H9 (cell line): ENCODE results near the gene MGMT. TPM values are rescaled to one million over a fixed set of nuclear protein-coding genes. Genes with fewer than 3 reads are reported as not detected.

Source experiments
- DNase-seq: peaks from one replicate; pipeline ENCODE4 v3.0.0-alpha.2; 2017
- H2AFZ ChIP-seq: one replicate; pipeline ENCODE4 v1.6.1; 2013; ENCODE audit warnings: mild to moderate bottlenecking, low read length, control low read depth, moderate library complexity
- H2AK5ac ChIP-seq: 2 replicates; pipeline ENCODE4 v1.6.1; 2013; ENCODE audit warnings: low read length, control low read depth, mixed read lengths; ENCODE audit not compliant: insufficient read length
- H2BK120ac ChIP-seq: one replicate; pipeline ENCODE4 v1.6.1; 2013; ENCODE audit warnings: low read depth, mild to moderate bottlenecking, low read length, control low read depth, inconsistent platforms; ENCODE audit not compliant: poor library complexity, severe bottlenecking
- H2BK12ac ChIP-seq: 2 replicates; pipeline ENCODE4 v1.6.1; 2013; ENCODE audit warnings: low read length, control low read depth, mixed read lengths, low read depth; ENCODE audit not compliant: insufficient read length
- H2BK15ac ChIP-seq: 2 replicates; pipeline ENCODE4 v1.6.1; 2013; ENCODE audit warnings: low read depth, low read length, control low read depth
- H2BK20ac ChIP-seq: one replicate; pipeline ENCODE4 v1.6.1; 2013; ENCODE audit warnings: low read depth, mild to moderate bottlenecking, low read length, control low read depth, inconsistent platforms; ENCODE audit not compliant: poor library complexity, severe bottlenecking
- H2BK5ac ChIP-seq: 2 replicates; pipeline ENCODE4 v1.6.1; 2013; ENCODE audit warnings: low read length, control low read depth, mixed read lengths; ENCODE audit not compliant: insufficient read length
- H3K14ac ChIP-seq: 2 replicates; pipeline ENCODE4 v1.6.1; 2013; ENCODE audit warnings: low read length, control low read depth; ENCODE audit not compliant: insufficient read depth
- H3K18ac ChIP-seq: 2 replicates; pipeline ENCODE4 v1.6.1; 2013; ENCODE audit warnings: low read depth, mild to moderate bottlenecking, mixed read lengths, low read length, control low read depth; ENCODE audit not compliant: insufficient read length
- H3K23ac ChIP-seq: 2 replicates; pipeline ENCODE4 v1.6.1; 2013; ENCODE audit warnings: low read length, control low read depth, mixed read lengths, low read depth; ENCODE audit not compliant: insufficient read length
- H3K23me2 ChIP-seq: 2 replicates; pipeline ENCODE4 v1.6.1; 2013; ENCODE audit warnings: low read depth, mild to moderate bottlenecking, mixed read lengths, low read length, control low read depth; ENCODE audit not compliant: insufficient read length, poor library complexity, severe bottlenecking
- H3K27ac ChIP-seq: 2 replicates; pipeline ENCODE4 v1.5.1; 2013; ENCODE audit warnings: low read length, control low read depth, mixed read lengths, low read depth; ENCODE audit not compliant: insufficient read length
- H3K27me3 ChIP-seq: 2 replicates; pipeline ENCODE4 v1.6.1; 2013; ENCODE audit warnings: low read length, control low read depth, inconsistent platforms; ENCODE audit not compliant: insufficient read depth
- H3K4ac ChIP-seq: 2 replicates; pipeline ENCODE4 v1.6.1; 2013; ENCODE audit warnings: low read depth, mild to moderate bottlenecking, control low read depth, inconsistent platforms, low read length, moderate library complexity
- H3K4me1 ChIP-seq: 2 replicates; pipeline ENCODE4 v1.6.1; 2013; ENCODE audit warnings: low read length, control low read depth, inconsistent platforms; ENCODE audit not compliant: insufficient read depth
- H3K4me2 ChIP-seq: 2 replicates; pipeline ENCODE4 v1.6.1; 2013; ENCODE audit warnings: low read length, control low read depth, mixed read lengths; ENCODE audit not compliant: insufficient read length, insufficient read depth
- H3K56ac ChIP-seq: 2 replicates; pipeline ENCODE4 v1.6.1; 2013; ENCODE audit warnings: low read depth, mild to moderate bottlenecking, mixed read lengths, low read length, control low read depth; ENCODE audit not compliant: insufficient read length
- H3K79me1 ChIP-seq: 2 replicates; pipeline ENCODE4 v1.6.1; 2013; ENCODE audit warnings: low read depth, mild to moderate bottlenecking, moderate library complexity, low read length, control low read depth, inconsistent platforms; ENCODE audit not compliant: insufficient read depth, poor library complexity, severe bottlenecking
- H3K79me2 ChIP-seq: 2 replicates; pipeline ENCODE4 v1.6.1; 2013; ENCODE audit warnings: low read length, control low read depth, inconsistent platforms; ENCODE audit not compliant: insufficient read depth
- H3K9ac ChIP-seq: 2 replicates; pipeline ENCODE4 v1.6.1; 2013; ENCODE audit warnings: low read length, control low read depth, mixed read lengths; ENCODE audit not compliant: insufficient read length; ENCODE audit errors: extremely low read depth
- H3K9me3 ChIP-seq: one replicate; pipeline ENCODE4 v1.6.1; 2013; ENCODE audit warnings: low read depth, low read length, inconsistent platforms; ENCODE audit not compliant: control insufficient read depth
- H3T11ph ChIP-seq: one replicate; pipeline ENCODE4 v1.6.1; 2013; ENCODE audit warnings: mild to moderate bottlenecking, low read length, control low read depth, inconsistent platforms
- H4K20me1 ChIP-seq: one replicate; pipeline ENCODE4 v1.6.1; 2013; ENCODE audit not compliant: control insufficient read depth, insufficient read length, insufficient read depth
- H4K5ac ChIP-seq: 2 replicates; pipeline ENCODE4 v1.6.1; 2013; ENCODE audit warnings: low read depth, mild to moderate bottlenecking, mixed read lengths, low read length, control low read depth; ENCODE audit not compliant: insufficient read length
- H4K8ac ChIP-seq: replicated peaks from 2 replicates; pipeline ENCODE4 v1.6.1; 2013; ENCODE audit warnings: low read length, control low read depth, mixed read lengths, low read depth; ENCODE audit not compliant: insufficient read length
- H4K91ac ChIP-seq: 2 replicates; pipeline ENCODE4 v1.6.1; 2013; ENCODE audit warnings: low read depth, mild to moderate bottlenecking, moderate library complexity, mixed read lengths, low read length, control low read depth; ENCODE audit not compliant: insufficient read length
- H3K27ac Mint-ChIP-seq, 3 experiments: 2 replicates in 2 of 3; 3 replicates in 1 of 3; pipeline ENCODE4 v1.8.0; 2020 to 2021; ENCODE audit warnings: mixed read lengths in 3 of 3, mild to moderate bottlenecking in 1 of 3, moderate library complexity in 1 of 3
- H3K27me3 Mint-ChIP-seq: 2 replicates; pipeline ENCODE4 v1.8.0; 2021; ENCODE audit warnings: low read depth, mild to moderate bottlenecking, moderate library complexity, mixed read lengths
- H3K36me3 Mint-ChIP-seq, 3 experiments: 2 replicates in 2 of 3; 3 replicates in 1 of 3; pipeline ENCODE4 v1.8.0; 2020 to 2021; ENCODE audit warnings: low read depth in 3 of 3, mixed read lengths in 3 of 3; ENCODE audit not compliant: insufficient read depth in 1 of 3
- H3K4me1 Mint-ChIP-seq, 2 experiments: 2 replicates each; pipeline ENCODE4 v1.8.0; 2020; ENCODE audit warnings: mixed read lengths in 2 of 2
- H3K4me3 Mint-ChIP-seq, 2 experiments: 2 replicates in 1 of 2; 3 replicates in 1 of 2; pipeline ENCODE4 v1.8.0; 2020 to 2021; ENCODE audit warnings: mild to moderate bottlenecking in 2 of 2, mixed read lengths in 2 of 2, moderate library complexity in 1 of 2
- H3K9me3 Mint-ChIP-seq, 2 experiments: 2 replicates in 1 of 2; 3 replicates in 1 of 2; pipeline ENCODE4 v1.8.0; 2020; ENCODE audit warnings: mild to moderate bottlenecking in 2 of 2, mixed read lengths in 2 of 2, moderate library complexity in 1 of 2
- WGBS: extraction: QIAGEN DNeasy Blood & Tissue Kit; methylation state at CpG from one replicate; pipeline ENCODE4 v1.1.7; 2013; ENCODE audit warnings: missing lambda C conversion rate, low lambda C conversion rate, mixed read lengths; ENCODE audit not compliant: insufficient read length; ENCODE audit errors: extremely low coverage; 5-methylcytosine and 5-hydroxymethylcytosine counted together
- total RNA-seq: library from RNA; stranded (reverse); gene quantifications from 2 replicates; pipeline ENCODE4 v1.2.1, GENCODE V29; 2021
- TF ChIP-seq, protein P1 (sequence below): fragments of 200-600 bp; sonication (generic); conservative IDR thresholded peaks from 3 replicates; pipeline ENCODE4 v1.8.0; 2021; ENCODE audit warnings: antibody characterized with exemption, mild to moderate bottlenecking

Gene MGMT
- total RNA-seq, 1 experiment from 2014 or later: 18.4 TPM

DNA sequence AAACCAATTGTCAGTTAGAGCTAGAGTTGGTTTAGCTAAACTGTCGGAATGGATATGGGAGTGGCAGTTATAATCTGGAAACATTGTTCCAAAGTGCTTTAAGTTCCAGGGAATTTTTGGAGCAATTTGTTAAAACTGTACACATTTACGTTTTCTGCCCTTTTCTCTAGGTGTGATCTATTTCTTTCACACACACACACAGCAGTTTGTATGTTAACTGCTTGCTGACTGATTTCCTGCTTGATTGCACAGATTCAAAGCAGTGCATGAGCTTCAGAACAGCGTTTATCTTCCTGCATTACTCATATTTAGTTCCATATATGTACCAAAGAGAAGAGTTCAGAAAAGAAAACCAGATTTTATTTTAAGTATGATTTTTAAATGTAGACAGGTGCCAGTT is 57.9 kb downstream of the MGMT start:
- H3K36me3 Mint-ChIP-seq: peaks cover 0 to 6% (median 5%) of the 10 kb centered on the region in 3 experiments; a peak in 4 of 7 replicates

More for the DNA sequence above, 57.9 kb downstream of the MGMT start:
- no peaks in the 10 kb centered on the region; a peak in 1 of 5 replicates for H3K9me3 Mint-ChIP-seq
- no peak for DNase-seq
- H3K79me2 ChIP-seq: no peaks in the 10 kb centered on the region
- H4K8ac ChIP-seq: no peak overlapping the region
- H2AK5ac ChIP-seq: no peak overlapping the region
- TF ChIP-seq, protein P1, sequence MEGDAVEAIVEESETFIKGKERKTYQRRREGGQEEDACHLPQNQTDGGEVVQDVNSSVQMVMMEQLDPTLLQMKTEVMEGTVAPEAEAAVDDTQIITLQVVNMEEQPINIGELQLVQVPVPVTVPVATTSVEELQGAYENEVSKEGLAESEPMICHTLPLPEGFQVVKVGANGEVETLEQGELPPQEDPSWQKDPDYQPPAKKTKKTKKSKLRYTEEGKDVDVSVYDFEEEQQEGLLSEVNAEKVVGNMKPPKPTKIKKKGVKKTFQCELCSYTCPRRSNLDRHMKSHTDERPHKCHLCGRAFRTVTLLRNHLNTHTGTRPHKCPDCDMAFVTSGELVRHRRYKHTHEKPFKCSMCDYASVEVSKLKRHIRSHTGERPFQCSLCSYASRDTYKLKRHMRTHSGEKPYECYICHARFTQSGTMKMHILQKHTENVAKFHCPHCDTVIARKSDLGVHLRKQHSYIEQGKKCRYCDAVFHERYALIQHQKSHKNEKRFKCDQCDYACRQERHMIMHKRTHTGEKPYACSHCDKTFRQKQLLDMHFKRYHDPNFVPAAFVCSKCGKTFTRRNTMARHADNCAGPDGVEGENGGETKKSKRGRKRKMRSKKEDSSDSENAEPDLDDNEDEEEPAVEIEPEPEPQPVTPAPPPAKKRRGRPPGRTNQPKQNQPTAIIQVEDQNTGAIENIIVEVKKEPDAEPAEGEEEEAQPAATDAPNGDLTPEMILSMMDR: no peak
- no peak overlapping the region for H2AFZ ChIP-seq
- H3K4me1 Mint-ChIP-seq: peaks cover 26 to 32% of the 10 kb centered on the region in 2 experiments
- no peaks in the 10 kb centered on the region for H3K79me1 ChIP-seq
- H3K18ac ChIP-seq: no peak overlapping the region
- no peak overlapping the region for H2BK15ac ChIP-seq
- H3K27me3 Mint-ChIP-seq: no peaks in the 10 kb centered on the region
- H2BK5ac ChIP-seq: no peak overlapping the region
- no peak overlapping the region for H3K23ac ChIP-seq
- H3K14ac ChIP-seq: no peak overlapping the region
- H3T11ph ChIP-seq: no peak overlapping the region
- peaks cover 3% of the 10 kb centered on the region; the same call in 1 of the 2 replicates for H3K4me1 ChIP-seq
- H4K91ac ChIP-seq: no peak overlapping the region
- H3K4ac ChIP-seq: no peak overlapping the region
- H3K9ac ChIP-seq: no peak overlapping the region
- no CpG with 5 or more reads among the region's 3 CpGs for WGBS
- no peak overlapping the region for H3K4me3 Mint-ChIP-seq
- H3K27ac Mint-ChIP-seq: no peak overlapping the region
- H3K56ac ChIP-seq: no peak overlapping the region
- no peak overlapping the region for H3K4me2 ChIP-seq
- H2BK12ac ChIP-seq: no peak overlapping the region
- no peaks in the 10 kb centered on the region for H3K9me3 ChIP-seq
- H4K5ac ChIP-seq: no peak overlapping the region
- no peak overlapping the region for H3K27ac ChIP-seq
- H4K20me1 ChIP-seq: no peaks in the 10 kb centered on the region
- H3K27me3 ChIP-seq: no peaks in the 10 kb centered on the region
- H2BK120ac ChIP-seq: no peak overlapping the region
- no peak overlapping the region for H2BK20ac ChIP-seq
- no peaks in the 10 kb centered on the region for H3K23me2 ChIP-seq
